GM19193 (cell line): ENCODE measurements around the gene MRPL10.

Experiments used
- POLR2A ChIP-seq: IDR thresholded peaks from 4 replicates; pipeline ENCODE4 v1.6.1; 2011; ENCODE audit not compliant: insufficient read depth, insufficient read length; ENCODE audit errors: extremely low read depth

Gene MRPL10

DNA sequence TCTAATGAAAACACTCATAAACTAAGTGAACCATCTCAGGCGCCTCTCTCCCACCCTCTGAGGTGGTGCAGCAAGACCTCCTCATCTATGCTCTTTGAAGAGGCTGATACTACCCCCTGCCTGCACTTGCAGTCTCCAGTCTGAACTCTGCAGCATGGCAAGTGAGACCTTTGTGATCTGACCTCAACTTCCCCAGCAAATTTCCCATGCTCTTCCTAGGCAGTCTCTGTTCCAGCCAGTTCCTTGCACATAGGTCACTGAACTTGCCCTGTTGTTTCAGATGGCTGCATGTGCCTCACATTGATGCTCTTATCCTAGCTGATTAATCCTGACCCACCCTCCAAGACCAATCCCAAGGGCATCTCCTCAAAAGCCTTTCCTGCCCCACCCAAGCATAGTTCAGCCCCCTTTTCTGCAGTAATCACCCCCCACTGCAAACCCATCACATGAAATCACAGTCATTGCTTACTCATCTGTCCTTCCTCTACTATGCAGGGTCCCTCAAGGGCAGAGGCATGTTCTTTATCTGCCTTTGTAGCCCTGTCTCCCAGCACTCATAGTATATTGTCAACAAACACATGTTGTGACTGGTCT lies 56.3 kb downstream of the MRPL10 start:
- TF ChIP-seq POLR2A: no peak

GRCh38 chr17:47774331-47774730 lies 57.0 kb downstream of the MRPL10 start:
- no peak for TF ChIP-seq POLR2A
